HepG2 (cell line): ENCODE results near the gene ZNF644. TPM values are rescaled to one million over a fixed set of nuclear protein-coding genes. Genes with fewer than 3 reads are reported as not detected.

Experiments used
- HNF1A ChIP-seq, 2 experiments: sonication (generic) in 1 of 2; formaldehyde crosslinking in 1 of 2; IDR thresholded peaks; 2 replicates each; pipeline versions ENCODE4 v1.4.0 to v1.6.1; 2016 to 2020; ENCODE audit warnings: borderline replicate concordance in 1 of 2, low read depth in 1 of 2, mild to moderate bottlenecking in 1 of 2, missing genetic modification reagents in 1 of 2
- MED1 ChIP-seq: sonication (generic); formaldehyde crosslinking; IDR thresholded peaks from 2 replicates; pipeline ENCODE4 v1.4.0; 2020; ENCODE audit warnings: missing genetic modification reagents
- MTA1 ChIP-seq: sonication (generic); formaldehyde crosslinking; IDR thresholded peaks from 2 replicates; pipeline ENCODE4 v1.4.0; 2020; ENCODE audit warnings: missing genetic modification reagents, mild to moderate bottlenecking, borderline replicate concordance
- RNF219 ChIP-seq: sonication (generic); formaldehyde crosslinking; IDR thresholded peaks from 2 replicates; pipeline ENCODE4 v1.5.0; 2020; ENCODE audit warnings: mild to moderate bottlenecking, missing genetic modification reagents
- SIX4 ChIP-seq: sonication (generic); formaldehyde crosslinking; IDR thresholded peaks from 2 replicates; pipeline ENCODE4 v1.4.0; 2020; ENCODE audit warnings: missing genetic modification reagents
- SP2 ChIP-seq: sonication (generic); formaldehyde crosslinking; IDR thresholded peaks from 2 replicates; pipeline ENCODE4 v1.5.1; 2020; ENCODE audit warnings: mild to moderate bottlenecking, missing genetic modification reagents
- TAF15 ChIP-seq: fragments of 200-400 bp; formaldehyde crosslinking; IDR thresholded peaks from one replicate; pipeline ENCODE4 v1.6.1; 2018; ENCODE audit warnings: mild to moderate bottlenecking, low read depth, low read length; ENCODE audit not compliant: poor library complexity, severe bottlenecking
- TARDBP ChIP-seq: sonication (generic); formaldehyde crosslinking; IDR thresholded peaks from 2 replicates; pipeline ENCODE4 v1.8.0; 2022; ENCODE audit warnings: mild to moderate bottlenecking, missing genetic modification reagents
- THAP9 ChIP-seq: sonication (generic); formaldehyde crosslinking; IDR thresholded peaks from 2 replicates; pipeline ENCODE4; 2020; ENCODE audit warnings: missing genetic modification reagents, mild to moderate bottlenecking, borderline replicate concordance
- ZFX ChIP-seq: sonication (generic); formaldehyde crosslinking; IDR thresholded peaks from 2 replicates; pipeline ENCODE4 v1.4.0; 2020; ENCODE audit warnings: mild to moderate bottlenecking, low read depth, missing genetic modification reagents, moderate library complexity
- ZNF292 ChIP-seq: sonication (generic); formaldehyde crosslinking; IDR thresholded peaks from 2 replicates; pipeline ENCODE4 v1.8.1; 2022; ENCODE audit warnings: mild to moderate bottlenecking, low read depth, missing genetic modification reagents, borderline replicate concordance
- ZNF317 ChIP-seq: sonication (generic); formaldehyde crosslinking; IDR thresholded peaks from 2 replicates; pipeline ENCODE4 v1.5.0; 2020; ENCODE audit warnings: mild to moderate bottlenecking, missing genetic modification reagents
- ZNF382 ChIP-seq: sonication (generic); formaldehyde crosslinking; IDR thresholded peaks from 2 replicates; pipeline ENCODE4 v1.5.0; 2020; ENCODE audit warnings: missing genetic modification reagents, mild to moderate bottlenecking, borderline replicate concordance
- ZNF414 ChIP-seq: sonication (generic); formaldehyde crosslinking; IDR thresholded peaks from 2 replicates; pipeline ENCODE4 v1.5.0; 2020; ENCODE audit warnings: missing genetic modification reagents
- polyA plus RNA-seq, 8 experiments: library from polyadenylated mRNA; depleted of rRNA in 3 of 8; stranded (reverse) in 7 of 8; unstranded in 1 of 8; fragments of >200 nt; fragmentation: Illumina TruSeq in 4 of 8; extraction: Trizol in 4 of 8; gene quantifications; 2 replicates each; pipeline versions ENCODE4 v1.2.1 to v1.2.3, GENCODE V29; 2011 to 2016; ENCODE audit warnings: low read depth in 4 of 8, missing spikeins in 1 of 8, mixed read lengths in 1 of 8; ENCODE audit not compliant: insufficient read depth in 1 of 8
- total RNA-seq, 5 experiments: library from RNA; depleted of rRNA; stranded (reverse); fragments of >200 nt; fragmentation: Illumina TruSeq; extraction: Trizol; gene quantifications; 2 replicates each; pipeline ENCODE4 v1.2.3, GENCODE V29; 2016; ENCODE audit warnings: low read depth in 1 of 5
- TF ChIP-seq, protein P1 (sequence below): sonication (generic); formaldehyde crosslinking; IDR thresholded peaks from 2 replicates; pipeline ENCODE4 v1.4.0; 2020; ENCODE audit warnings: missing genetic modification reagents

ZNF644 gene
- total and polyA plus RNA-seq, 2 of the 13 experiments (the other 11 are each of a cell fraction or from before 2014, with no cell fraction given): 17.7 to 51.7 TPM

DNA sequence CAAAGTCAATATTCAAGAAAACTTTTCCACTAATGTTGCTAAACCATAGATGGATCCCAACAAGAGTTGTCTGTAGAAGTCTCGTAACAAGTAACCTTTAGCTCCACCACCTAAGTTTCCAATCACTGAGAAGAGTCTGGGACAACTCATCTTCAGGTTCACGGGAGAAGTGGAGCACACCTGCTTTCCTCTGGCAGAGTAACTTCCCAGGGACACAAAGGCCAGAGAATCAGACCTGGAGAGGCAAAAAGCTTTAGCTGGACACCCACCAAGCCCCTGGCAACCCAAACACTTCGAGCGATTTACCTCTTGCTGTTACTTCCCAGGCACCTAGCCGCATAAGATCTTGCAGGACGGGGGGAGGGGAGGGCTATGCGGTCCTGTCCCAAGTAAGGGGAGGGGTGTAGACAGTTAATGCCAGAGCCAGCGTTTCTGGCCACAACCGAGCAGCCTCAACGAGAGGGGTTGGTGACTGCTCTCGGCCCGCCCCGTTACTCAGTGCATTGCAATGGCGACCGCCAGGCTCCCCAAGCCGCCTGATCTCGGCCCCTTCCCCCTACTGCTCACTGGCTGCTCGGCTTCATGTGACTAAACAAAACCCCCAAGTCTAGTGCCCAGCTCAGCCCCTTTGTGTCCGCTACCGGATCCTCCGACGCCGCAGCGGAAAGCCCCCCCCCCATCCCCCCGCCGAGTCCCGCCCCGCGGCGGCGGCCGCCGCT is 709 bp downstream of the ZNF644 start (continued):
- TF ChIP-seq TAF15 (peak; percentile 26), SIX4 (CRISPR knock-in tag) (no peak), ZNF414 (CRISPR knock-in tag) (no peak), HNF1A (IDR thresholded peaks at IDR 0.05; ENCODE audit: low read depth) (no peak), HNF1A (CRISPR knock-in tag; IDR thresholded peaks at IDR 0.05; ENCODE audit: borderline replicate concordance) (no peak), MTA1 (CRISPR knock-in tag) (no peak), THAP9 (CRISPR knock-in tag) (no peak), ZNF382 (no peak), MED1 (CRISPR knock-in tag) (no peak), TARDBP (CRISPR knock-in tag) (no peak), ZNF317 (CRISPR knock-in tag) (no peak), SP2 (no peak), ZFX (no peak), RNF219 (CRISPR knock-in tag) (no peak), ZNF292 (CRISPR knock-in tag) (no peak)
- TF ChIP-seq, protein P1, sequence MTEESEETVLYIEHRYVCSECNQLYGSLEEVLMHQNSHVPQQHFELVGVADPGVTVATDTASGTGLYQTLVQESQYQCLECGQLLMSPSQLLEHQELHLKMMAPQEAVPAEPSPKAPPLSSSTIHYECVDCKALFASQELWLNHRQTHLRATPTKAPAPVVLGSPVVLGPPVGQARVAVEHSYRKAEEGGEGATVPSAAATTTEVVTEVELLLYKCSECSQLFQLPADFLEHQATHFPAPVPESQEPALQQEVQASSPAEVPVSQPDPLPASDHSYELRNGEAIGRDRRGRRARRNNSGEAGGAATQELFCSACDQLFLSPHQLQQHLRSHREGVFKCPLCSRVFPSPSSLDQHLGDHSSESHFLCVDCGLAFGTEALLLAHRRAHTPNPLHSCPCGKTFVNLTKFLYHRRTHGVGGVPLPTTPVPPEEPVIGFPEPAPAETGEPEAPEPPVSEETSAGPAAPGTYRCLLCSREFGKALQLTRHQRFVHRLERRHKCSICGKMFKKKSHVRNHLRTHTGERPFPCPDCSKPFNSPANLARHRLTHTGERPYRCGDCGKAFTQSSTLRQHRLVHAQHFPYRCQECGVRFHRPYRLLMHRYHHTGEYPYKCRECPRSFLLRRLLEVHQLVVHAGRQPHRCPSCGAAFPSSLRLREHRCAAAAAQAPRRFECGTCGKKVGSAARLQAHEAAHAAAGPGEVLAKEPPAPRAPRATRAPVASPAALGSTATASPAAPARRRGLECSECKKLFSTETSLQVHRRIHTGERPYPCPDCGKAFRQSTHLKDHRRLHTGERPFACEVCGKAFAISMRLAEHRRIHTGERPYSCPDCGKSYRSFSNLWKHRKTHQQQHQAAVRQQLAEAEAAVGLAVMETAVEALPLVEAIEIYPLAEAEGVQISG (CRISPR knock-in tag): no peak
